Fibroblast of mammary gland (primary cell): ENCODE data around the gene PSMD14.

Experiments
- DNase-seq: peaks from one replicate; pipeline ENCODE4 v3.0.0-alpha.2; 2010; ENCODE audit warnings: low read depth
- H3K4me3 ChIP-seq: 2 replicates; pipeline ENCODE4 v1.5.1; 2011; ENCODE audit warnings: low read depth, mild to moderate bottlenecking, low read length, moderate library complexity; ENCODE audit not compliant: control insufficient read depth
- TF ChIP-seq, protein P1 (sequence below): conservative IDR thresholded peaks from 2 replicates; pipeline ENCODE4 v1.5.1; 2011; ENCODE audit warnings: low read depth, low read length, inconsistent platforms; ENCODE audit not compliant: control insufficient read depth, insufficient read depth

The PSMD14 gene

DNA sequence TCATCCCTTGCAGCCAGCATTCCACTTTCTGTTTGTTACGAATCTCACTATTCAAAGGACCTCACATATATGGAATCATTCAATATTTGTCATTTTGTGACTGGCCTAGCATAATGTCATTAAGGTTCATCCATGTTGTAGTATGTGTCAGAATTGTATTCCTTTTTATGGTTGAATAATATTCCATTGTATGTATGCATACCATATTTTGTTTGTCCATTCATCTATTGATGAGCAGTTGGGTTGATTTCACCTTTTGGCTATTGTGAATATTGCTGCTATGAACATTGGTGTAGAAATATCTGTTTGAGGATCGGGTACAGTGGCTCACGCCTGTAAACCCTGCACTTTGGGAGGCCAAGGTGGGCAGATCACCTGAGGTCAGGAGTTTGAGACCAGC lies 35.0 kb downstream of the PSMD14 start:
- no peak for DNase-seq

DNA sequence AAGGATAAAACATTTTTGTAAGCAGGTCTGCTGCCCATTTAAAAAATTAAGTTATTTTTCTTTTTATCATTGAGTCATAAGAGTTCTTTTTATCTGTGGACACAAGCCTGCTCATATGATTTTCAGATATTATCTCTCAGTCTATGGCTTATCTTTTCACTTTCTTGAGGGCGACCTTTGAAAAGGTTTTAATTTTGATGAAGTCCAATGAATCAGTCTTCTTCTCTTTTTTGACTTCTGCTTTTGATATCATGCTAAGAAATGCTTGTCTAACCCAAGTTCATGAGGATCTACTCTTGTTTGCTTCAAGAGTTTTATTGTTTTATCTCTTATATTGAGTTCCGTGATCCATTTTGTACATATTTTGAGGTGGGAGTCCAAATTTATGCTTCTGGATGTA lies 36.5 kb downstream of the PSMD14 start:
- TF ChIP-seq, protein P1, sequence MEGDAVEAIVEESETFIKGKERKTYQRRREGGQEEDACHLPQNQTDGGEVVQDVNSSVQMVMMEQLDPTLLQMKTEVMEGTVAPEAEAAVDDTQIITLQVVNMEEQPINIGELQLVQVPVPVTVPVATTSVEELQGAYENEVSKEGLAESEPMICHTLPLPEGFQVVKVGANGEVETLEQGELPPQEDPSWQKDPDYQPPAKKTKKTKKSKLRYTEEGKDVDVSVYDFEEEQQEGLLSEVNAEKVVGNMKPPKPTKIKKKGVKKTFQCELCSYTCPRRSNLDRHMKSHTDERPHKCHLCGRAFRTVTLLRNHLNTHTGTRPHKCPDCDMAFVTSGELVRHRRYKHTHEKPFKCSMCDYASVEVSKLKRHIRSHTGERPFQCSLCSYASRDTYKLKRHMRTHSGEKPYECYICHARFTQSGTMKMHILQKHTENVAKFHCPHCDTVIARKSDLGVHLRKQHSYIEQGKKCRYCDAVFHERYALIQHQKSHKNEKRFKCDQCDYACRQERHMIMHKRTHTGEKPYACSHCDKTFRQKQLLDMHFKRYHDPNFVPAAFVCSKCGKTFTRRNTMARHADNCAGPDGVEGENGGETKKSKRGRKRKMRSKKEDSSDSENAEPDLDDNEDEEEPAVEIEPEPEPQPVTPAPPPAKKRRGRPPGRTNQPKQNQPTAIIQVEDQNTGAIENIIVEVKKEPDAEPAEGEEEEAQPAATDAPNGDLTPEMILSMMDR = no peak
- no peak for DNase-seq

More for the DNA sequence above, 35.0 kb downstream of the PSMD14 start:
- H3K4me3 ChIP-seq = no peak overlapping the region
- TF ChIP-seq, protein P1 = no peak

GRCh38 chr2:161351678-161352077 lies 43.5 kb downstream of the PSMD14 start:
- no peak overlapping the region for H3K4me3 ChIP-seq
- DNase-seq = no peak
- TF ChIP-seq, protein P1 = no peak

More for the DNA sequence above, 36.5 kb downstream of the PSMD14 start:
- H3K4me3 ChIP-seq = no peak overlapping the region

- no peak overlapping the region for H3K4me3 ChIP-seq
- TF ChIP-seq, protein P1 = no peak
- DNase-seq = no peak
Measured at GRCh38 chr2:161352719-161353118, 44.5 kb downstream of the PSMD14 start.

GRCh38 chr2:161353543-161353942 lies 45.3 kb downstream of the PSMD14 start:
- no peak overlapping the region for H3K4me3 ChIP-seq
- no peak for DNase-seq
- TF ChIP-seq, protein P1 = no peak

DNA sequence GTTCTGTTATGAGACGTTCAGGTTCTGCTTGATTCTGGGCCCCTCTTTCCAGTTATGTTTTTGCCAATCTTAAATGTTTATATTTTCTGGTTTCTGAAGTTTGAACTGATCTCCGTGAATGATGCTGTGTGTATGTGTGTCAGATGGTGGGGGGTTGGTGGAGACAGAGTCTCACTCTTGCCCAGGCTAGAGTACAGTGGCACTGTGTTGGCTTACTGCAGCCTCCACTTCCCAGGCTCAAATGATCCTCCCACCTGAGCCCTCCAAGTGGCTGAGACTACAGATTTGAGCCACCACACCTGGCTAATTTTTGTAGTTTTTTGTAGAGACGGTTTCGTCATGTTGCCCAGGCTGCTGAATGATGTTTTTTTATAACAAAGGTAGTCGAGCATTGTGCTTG lies 45.9 kb downstream of the PSMD14 start:
- H3K4me3 ChIP-seq = no peak overlapping the region
- TF ChIP-seq, protein P1 = no peak
- no peak for DNase-seq

GRCh38 chr2:161355106-161355505 lies 46.9 kb downstream of the PSMD14 start:
- TF ChIP-seq, protein P1 = no peak
- no peak for DNase-seq
- H3K4me3 ChIP-seq = no peak overlapping the region
